Measurements from ENCODE around the gene CACNA1D.

DNA sequence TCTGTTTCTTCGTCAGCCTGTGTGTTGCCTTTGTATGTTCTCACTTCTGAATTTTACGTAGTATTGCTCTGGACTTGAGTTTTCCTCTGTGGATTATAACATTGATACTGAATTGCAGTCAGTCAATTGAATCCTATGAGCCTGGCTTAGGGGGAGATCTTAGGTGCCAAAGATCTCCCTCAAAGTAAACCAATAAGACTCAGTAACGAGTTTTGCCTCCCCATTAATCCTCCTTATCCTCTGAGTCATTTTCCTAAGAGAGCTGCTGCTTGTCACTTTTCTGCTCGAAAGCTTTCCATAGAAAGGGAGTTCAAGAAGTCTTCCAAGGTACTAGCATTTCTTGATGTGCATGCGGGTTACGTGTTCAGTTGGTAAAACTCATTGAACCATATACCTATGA is 225.4 kb downstream of the CACNA1D start:
- TF ChIP-seq, protein P1, sequence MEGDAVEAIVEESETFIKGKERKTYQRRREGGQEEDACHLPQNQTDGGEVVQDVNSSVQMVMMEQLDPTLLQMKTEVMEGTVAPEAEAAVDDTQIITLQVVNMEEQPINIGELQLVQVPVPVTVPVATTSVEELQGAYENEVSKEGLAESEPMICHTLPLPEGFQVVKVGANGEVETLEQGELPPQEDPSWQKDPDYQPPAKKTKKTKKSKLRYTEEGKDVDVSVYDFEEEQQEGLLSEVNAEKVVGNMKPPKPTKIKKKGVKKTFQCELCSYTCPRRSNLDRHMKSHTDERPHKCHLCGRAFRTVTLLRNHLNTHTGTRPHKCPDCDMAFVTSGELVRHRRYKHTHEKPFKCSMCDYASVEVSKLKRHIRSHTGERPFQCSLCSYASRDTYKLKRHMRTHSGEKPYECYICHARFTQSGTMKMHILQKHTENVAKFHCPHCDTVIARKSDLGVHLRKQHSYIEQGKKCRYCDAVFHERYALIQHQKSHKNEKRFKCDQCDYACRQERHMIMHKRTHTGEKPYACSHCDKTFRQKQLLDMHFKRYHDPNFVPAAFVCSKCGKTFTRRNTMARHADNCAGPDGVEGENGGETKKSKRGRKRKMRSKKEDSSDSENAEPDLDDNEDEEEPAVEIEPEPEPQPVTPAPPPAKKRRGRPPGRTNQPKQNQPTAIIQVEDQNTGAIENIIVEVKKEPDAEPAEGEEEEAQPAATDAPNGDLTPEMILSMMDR (optimal IDR thresholded peaks at IDR 0.05 in 1 of 3, IDR thresholded peaks at IDR 0.05 in 1 of 3, conservative IDR thresholded peaks at IDR 0.05 in 1 of 3; ENCODE audit: extremely low read depth in 1 of 3, insufficient read depth in 2 of 3, low read length in 3 of 3), result no peak
- TF ChIP-seq EZH2 (IDR thresholded peaks at IDR 0.05; ENCODE audit: low read length), result no peak
